AG04450 (cell line): Measurements from ENCODE around the gene ZNF180. TPM values are rescaled to one million over a fixed set of nuclear protein-coding genes. Genes with fewer than 3 reads are reported as not detected.

Experiments used
- CTCF ChIA-PET: fragments of 300-600, 350-600 bp; formaldehyde crosslinking; extraction: SDS; loops from one replicate; lab custom pipeline; 2022; ENCODE audit warnings: antibody characterized with exemption, inconsistent platforms; lab: Charles Lee
- POLR2A ChIA-PET: fragments of 350-600 bp; formaldehyde crosslinking; extraction: SDS; loops from one replicate; lab custom pipeline; 2021; ENCODE audit warnings: antibody characterized with exemption, inconsistent platforms; lab: Yijun Ruan, JAX
- DNase-seq: peaks from one replicate; pipeline ENCODE4 v3.0.0-alpha.2; 2011; ENCODE audit warnings: low read depth, low spot score
- H3K27ac ChIP-seq: one replicate; pipeline ENCODE4 v1.5.1; 2012; ENCODE audit warnings: low read depth, low read length, control low read depth
- H3K27me3 ChIP-seq: one replicate; pipeline ENCODE4 v1.6.0; 2012; ENCODE audit warnings: low read length; ENCODE audit not compliant: control insufficient read depth, insufficient read depth
- H3K4me3 ChIP-seq: 2 replicates; pipeline ENCODE4 v1.5.1; 2011; ENCODE audit warnings: mild to moderate bottlenecking, low read depth, low read length, control low read depth
- H3K9me3 ChIP-seq: 2 replicates; pipeline ENCODE4 v1.5.1; 2012; ENCODE audit warnings: low read length; ENCODE audit not compliant: control insufficient read depth, insufficient read depth
- CTCF ChIP-seq: IDR thresholded peaks from 2 replicates; pipeline ENCODE4 v1.5.1; 2011; ENCODE audit warnings: low read depth, low read length, control low read depth, inconsistent platforms
- polyA plus RNA-seq: library from polyadenylated mRNA; depleted of rRNA; stranded (reverse); fragments of >200 nt; gene quantifications from 2 replicates; pipeline ENCODE4 v1.2.3, GENCODE V29; 2011; rRNA removed

ZNF180 gene
- polyA plus RNA-seq, 1 experiment: 2.1 TPM

- no peak for TF ChIP-seq CTCF
- Histone ChIP-seq H3K27me3 (no peaks in the 10 kb centered on the region), H3K27ac (no peak overlapping the region), H3K9me3 (peaks cover 19% of the 10 kb centered on the region; the same call in 1 of the 2 replicates), H3K4me3 (no peak overlapping the region)
- DNase-seq: no peak
- CTCF ChIA-PET: no interaction called here
- POLR2A ChIA-PET: no interaction called here
Observed at GRCh38 chr19:44438441-44438840, 61.9 kb downstream of the ZNF180 start.

- Histone ChIP-seq H3K27ac (no peak overlapping the region), H3K9me3 (peaks cover 34% of the 10 kb centered on the region; the same call in 1 of the 2 replicates), H3K27me3 (no peaks in the 10 kb centered on the region), H3K4me3 (no peak overlapping the region)
- DNase-seq: no peak
- ChIA-PET CTCF (no interaction called here), POLR2A (no interaction called here)
- TF ChIP-seq CTCF: no peak
Observed at GRCh38 chr19:44435441-44435840, 64.9 kb downstream of the ZNF180 start.

- no peaks in the 10 kb centered on the region for H3K27me3 ChIP-seq
- H3K9me3 ChIP-seq: peaks cover 55% of the 10 kb centered on the region
- ChIA-PET POLR2A (no interaction called here), CTCF (no interaction called here)
- no peak overlapping the region for H3K27ac ChIP-seq
- no peak overlapping the region for H3K4me3 ChIP-seq
- no peak for DNase-seq
- TF ChIP-seq CTCF: no peak
Observed at GRCh38 chr19:44430956-44431355, 69.4 kb downstream of the ZNF180 start.

Other genes with a start within 250 kb of the ZNF180 start
- gene ZNF233, start 240.6 kb downstream of the ZNF180 start, polyA plus RNA-seq: 1.3 and 2.0 TPM in 2 replicates
- 3.6 and 3.8 TPM in 2 replicates for gene ZNF235, start 195.5 kb downstream of the ZNF180 start, polyA plus RNA-seq
- 5.2 and 6.9 TPM in 2 replicates for gene ZNF112, start 143.8 kb downstream of the ZNF180 start, polyA plus RNA-seq
- 3.2 and 4.4 TPM in 2 replicates for gene ZNF285, start 98.9 kb downstream of the ZNF180 start, polyA plus RNA-seq
- gene ZNF229, start 52.0 kb downstream of the ZNF180 start, polyA plus RNA-seq: 12.8 TPM in 2 replicates
- gene CEACAM20, start 29.2 kb upstream of the ZNF180 start, polyA plus RNA-seq: not detected in 2 replicates
- gene IGSF23, start 113.0 kb upstream of the ZNF180 start, polyA plus RNA-seq: 0.27 and 0.37 TPM in 2 replicates
- gene PVR, start 143.4 kb upstream of the ZNF180 start, polyA plus RNA-seq: 125 and 151 TPM in 2 replicates
- gene CEACAM19, start 171.0 kb upstream of the ZNF180 start, polyA plus RNA-seq: 11.3 and 13.8 TPM in 2 replicates
- not detected in 2 replicates for gene CEACAM16, start 198.6 kb upstream of the ZNF180 start, polyA plus RNA-seq
- gene BCL3, start 248.2 kb upstream of the ZNF180 start, polyA plus RNA-seq: 5.6 and 11.0 TPM in 2 replicates